SK-N-SH (cell line): ENCODE data around the gene BAIAP2L2. TPM values are rescaled to one million over a fixed set of nuclear protein-coding genes. Genes with fewer than 3 reads are reported as not detected.

Source experiments
- CTCF ChIA-PET: fragments of 300-600, 350-600 bp; formaldehyde crosslinking; extraction: SDS; loops from one replicate; lab custom pipeline; 2021; lab: Yijun Ruan, JAX
- POLR2A ChIA-PET: fragments of 350-600 bp; sonication (Branson Sonifier 250); formaldehyde crosslinking; extraction: SDS; loops from one replicate; lab custom pipeline; 2020; ENCODE audit warnings: antibody characterized with exemption, inconsistent platforms; lab: Yijun Ruan, JAX
- DNase-seq: peaks from one replicate; pipeline ENCODE4 v3.0.0; 2012
- H2AFZ ChIP-seq: fragments of 200-600 bp; sonication (generic); 2 replicates; pipeline ENCODE4 v1.8.1; 2016; ENCODE audit warnings: antibody characterized with exemption, mild to moderate bottlenecking, low read depth
- H3F3A ChIP-seq: fragments of 200-600 bp; sonication (generic); replicated peaks from 2 replicates; pipeline ENCODE3; 2016; ENCODE audit warnings: antibody characterized with exemption, mild to moderate bottlenecking; ENCODE audit not compliant: insufficient read depth
- H3K27ac ChIP-seq, 2 experiments: fragments of 200-500 bp in 1 of 2; fragments of 200-600 bp in 1 of 2; sonication (Bioruptor generic) in 1 of 2; sonication (generic), shearing (Covaris generic) in 1 of 2; 2 replicates each; pipeline versions ENCODE4 v1.5.1 to v1.6.1; 2014 to 2016; ENCODE audit warnings: low read depth in 2 of 2, inconsistent platforms in 1 of 2, low read length in 1 of 2, mild to moderate bottlenecking in 1 of 2, mixed read lengths in 1 of 2
- H3K27me3 ChIP-seq: fragments of 200-600 bp; sonication (generic), shearing (Covaris generic); 2 replicates; pipeline ENCODE4 v1.6.1; 2016; ENCODE audit warnings: mixed run types; ENCODE audit not compliant: insufficient read depth
- H3K36me3 ChIP-seq, 2 experiments: fragments of 200-500 bp in 1 of 2; fragments of 200-600 bp in 1 of 2; sonication (Bioruptor generic) in 1 of 2; sonication (generic) in 1 of 2; replicated peaks in 1 of 2; 2 replicates each; pipeline versions ENCODE3 to v1.5.1; 2014 to 2016; ENCODE audit warnings: low read length in 1 of 2, mild to moderate bottlenecking in 1 of 2; ENCODE audit not compliant: insufficient read depth in 2 of 2, control insufficient read depth in 1 of 2
- H3K4me1 ChIP-seq, 2 experiments: fragments of 200-500 bp in 1 of 2; fragments of 200-600 bp in 1 of 2; sonication (Bioruptor generic) in 1 of 2; sonication (generic), shearing (Covaris generic) in 1 of 2; 2 replicates each; pipeline versions ENCODE4 v1.5.1 to v1.6.1; 2014 to 2016; ENCODE audit warnings: low read depth in 1 of 2, low read length in 1 of 2, mixed run types in 1 of 2; ENCODE audit not compliant: insufficient read depth in 2 of 2, control insufficient read depth in 1 of 2
- H3K4me2 ChIP-seq: fragments of 200-600 bp; sonication (generic), shearing (Covaris generic); 2 replicates; pipeline ENCODE4 v1.6.1; 2017; ENCODE audit warnings: mixed run types
- H3K4me3 ChIP-seq, 2 experiments: fragments of 200-500 bp in 1 of 2; fragments of 200-600 bp in 1 of 2; sonication (Bioruptor generic) in 1 of 2; sonication (generic), shearing (Covaris generic) in 1 of 2; 2 replicates each; pipeline versions ENCODE4 v1.5.1 to v1.8.1; 2014 to 2016; ENCODE audit warnings: low read depth in 2 of 2, inconsistent platforms in 1 of 2, low read length in 1 of 2, mild to moderate bottlenecking in 1 of 2, mixed read lengths in 1 of 2, moderate library complexity in 1 of 2
- H3K79me2 ChIP-seq: fragments of 200-600 bp; sonication (generic); 2 replicates; pipeline ENCODE4 v1.8.1; 2017; ENCODE audit warnings: mild to moderate bottlenecking; ENCODE audit not compliant: insufficient read depth
- H3K9ac ChIP-seq: fragments of 200-600 bp; sonication (generic); 2 replicates; pipeline ENCODE4 v1.6.1; 2017; ENCODE audit warnings: mixed run types
- H3K9me2 ChIP-seq: fragments of 200-600 bp; sonication (generic); 2 replicates; pipeline ENCODE4 v1.6.1; 2017; ENCODE audit warnings: mixed run types
- H3K9me3 ChIP-seq: fragments of 200-600 bp; sonication (generic); 2 replicates; pipeline ENCODE4 v1.6.1; 2017; ENCODE audit warnings: mixed run types, mild to moderate bottlenecking, moderate library complexity
- H4K20me1 ChIP-seq: fragments of 200-600 bp; sonication (generic); 2 replicates; pipeline ENCODE4 v1.6.1; 2017; ENCODE audit warnings: mild to moderate bottlenecking, mixed run types; ENCODE audit not compliant: insufficient read depth
- CHD2 ChIP-seq: fragments of 150-350 bp; IDR thresholded peaks from 2 replicates; pipeline ENCODE4 v1.6.1; 2018; ENCODE audit warnings: low read length; ENCODE audit not compliant: partially characterized antibody
- EP300 ChIP-seq, 2 experiments: IDR thresholded peaks; 2 replicates each; pipeline versions ENCODE4 v1.4.0 to v1.6.1; 2012; ENCODE audit warnings: borderline replicate concordance in 1 of 2, low read depth in 1 of 2, low read length in 1 of 2
- EZH2phosphoT487 ChIP-seq: fragments of 200-600 bp; sonication (generic); IDR thresholded peaks from 2 replicates; pipeline ENCODE4 v1.6.1; 2017; ENCODE audit warnings: low read depth, mixed run types, mild to moderate bottlenecking, antibody characterized with exemption, moderate library complexity, borderline replicate concordance
- FOSL2 ChIP-seq: IDR thresholded peaks from 2 replicates; pipeline ENCODE4 v1.4.0; 2012; ENCODE audit warnings: low read depth, mild to moderate bottlenecking, moderate library complexity, borderline replicate concordance
- FOXJ3 ChIP-seq: sonication (generic); formaldehyde crosslinking; IDR thresholded peaks from 2 replicates; pipeline ENCODE4 v1.5.1; 2020; ENCODE audit warnings: mild to moderate bottlenecking, missing genetic modification reagents
- MEF2A ChIP-seq: IDR thresholded peaks from 2 replicates; pipeline ENCODE4 v1.4.0; 2012; ENCODE audit warnings: low read depth, borderline replicate concordance
- NFIC ChIP-seq: IDR thresholded peaks from 2 replicates; pipeline ENCODE4 v1.4.0; 2012; ENCODE audit warnings: borderline replicate concordance
- POLR2AphosphoS5 ChIP-seq: IDR thresholded peaks from 2 replicates; pipeline ENCODE4 v1.6.1; 2012; ENCODE audit warnings: low read depth, low read length
- RFX5 ChIP-seq: IDR thresholded peaks from 2 replicates; pipeline ENCODE4 v1.6.1; 2012; ENCODE audit warnings: mild to moderate bottlenecking, improper control_type of control experiment, low read length
- RXRA ChIP-seq: IDR thresholded peaks from 2 replicates; pipeline ENCODE4 v1.4.0; 2012; ENCODE audit warnings: low read depth, mild to moderate bottlenecking, borderline replicate concordance
- SIN3A ChIP-seq: IDR thresholded peaks from 2 replicates; pipeline ENCODE4 v1.6.1; 2012; ENCODE audit warnings: low read depth, mild to moderate bottlenecking, low read length, moderate library complexity, borderline replicate concordance
- TAF1 ChIP-seq: IDR thresholded peaks from 2 replicates; pipeline ENCODE4 v1.6.1; 2012; ENCODE audit warnings: low read depth, mild to moderate bottlenecking, low read length, moderate library complexity, borderline replicate concordance
- WGBS: methylation state at CpG from one replicate; pipeline ENCODE4 v1.1.6; 2017; ENCODE audit warnings: low lambda C conversion rate; 5-methylcytosine and 5-hydroxymethylcytosine counted together
- polyA plus RNA-seq, 3 experiments: library from polyadenylated mRNA; depleted of rRNA; stranded (reverse); fragments of >200 nt; gene quantifications; 2 replicates each; pipeline ENCODE4 v1.2.3, GENCODE V29; 2012
- TF ChIP-seq, protein P1 (sequence below): IDR thresholded peaks from 2 replicates; pipeline ENCODE4 v1.4.0; 2012; ENCODE audit warnings: low read depth

The BAIAP2L2 gene
- polyA plus RNA-seq, 1 of the 3 experiments (the other 2 are of a cell fraction) = 0.16 TPM

DNA sequence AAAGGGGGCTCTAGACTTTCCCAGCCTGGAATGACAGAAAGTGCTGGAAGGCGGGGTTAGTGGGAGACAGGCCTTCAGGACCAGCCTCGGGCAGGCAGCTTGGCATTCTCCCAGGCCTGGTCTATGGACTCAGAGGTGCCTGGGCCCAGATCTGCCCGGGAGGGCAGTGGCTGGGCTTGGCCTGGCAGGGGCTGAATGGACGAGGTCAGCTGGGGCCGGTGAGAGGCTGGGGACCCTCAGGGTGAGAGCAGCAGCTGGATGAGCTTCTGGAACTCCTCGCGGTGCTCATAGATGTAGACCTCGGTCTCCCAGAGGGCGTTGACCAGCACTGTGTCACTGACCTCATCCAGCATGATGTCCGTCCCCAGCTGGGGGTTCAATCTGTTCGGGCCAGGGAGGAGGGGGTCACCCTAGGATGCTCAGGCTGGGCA, 1.5 kb upstream of the BAIAP2L2 start:
- Histone ChIP-seq H3K27ac (no peak overlapping the region), H2AFZ (no peak overlapping the region), H3K27me3 (no peaks in the 10 kb centered on the region), H3K4me3 (no peak overlapping the region), H3K4me1 (no peaks in the 10 kb centered on the region; a peak in 1 of 4 replicates), H3K36me3 (no peaks in the 10 kb centered on the region), H3K4me2 (no peak overlapping the region), H3K9ac (no peak overlapping the region), H4K20me1 (no peaks in the 10 kb centered on the region), H3K9me2 (no peaks in the 10 kb centered on the region), H3K79me2 (no peaks in the 10 kb centered on the region), H3F3A (no peaks in the 10 kb centered on the region), H3K9me3 (no peaks in the 10 kb centered on the region)
- no peak for TF ChIP-seq MEF2A
- no peak for TF ChIP-seq NFIC
- TF ChIP-seq RFX5 = no peak
- TF ChIP-seq FOXJ3 (CRISPR knock-in tag) = no peak
- TF ChIP-seq TAF1 = no peak
- no peak for TF ChIP-seq EP300 (IDR thresholded peaks at IDR 0.05; ENCODE audit: borderline replicate concordance in 1 of 2, low read depth in 1 of 2, low read length in 1 of 2)
- no peak for TF ChIP-seq EZH2phosphoT487
- no peak for TF ChIP-seq CHD2
- TF ChIP-seq, protein P1, sequence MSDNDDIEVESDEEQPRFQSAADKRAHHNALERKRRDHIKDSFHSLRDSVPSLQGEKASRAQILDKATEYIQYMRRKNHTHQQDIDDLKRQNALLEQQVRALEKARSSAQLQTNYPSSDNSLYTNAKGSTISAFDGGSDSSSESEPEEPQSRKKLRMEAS = no peak
- no peak for TF ChIP-seq RXRA
- no peak for TF ChIP-seq FOSL2
- no peak for TF ChIP-seq SIN3A
- CTCF ChIA-PET = no interaction called here
- DNase-seq = no peak
- 67% methylated on average over 2 of the region's 11 CpGs for WGBS
- POLR2A ChIA-PET = interaction anchor here (1.0 kb wide), 1 partner anchor 53 kb away, joined by 3 read pairs; no protein-coding TSS in a partner anchor

DNA sequence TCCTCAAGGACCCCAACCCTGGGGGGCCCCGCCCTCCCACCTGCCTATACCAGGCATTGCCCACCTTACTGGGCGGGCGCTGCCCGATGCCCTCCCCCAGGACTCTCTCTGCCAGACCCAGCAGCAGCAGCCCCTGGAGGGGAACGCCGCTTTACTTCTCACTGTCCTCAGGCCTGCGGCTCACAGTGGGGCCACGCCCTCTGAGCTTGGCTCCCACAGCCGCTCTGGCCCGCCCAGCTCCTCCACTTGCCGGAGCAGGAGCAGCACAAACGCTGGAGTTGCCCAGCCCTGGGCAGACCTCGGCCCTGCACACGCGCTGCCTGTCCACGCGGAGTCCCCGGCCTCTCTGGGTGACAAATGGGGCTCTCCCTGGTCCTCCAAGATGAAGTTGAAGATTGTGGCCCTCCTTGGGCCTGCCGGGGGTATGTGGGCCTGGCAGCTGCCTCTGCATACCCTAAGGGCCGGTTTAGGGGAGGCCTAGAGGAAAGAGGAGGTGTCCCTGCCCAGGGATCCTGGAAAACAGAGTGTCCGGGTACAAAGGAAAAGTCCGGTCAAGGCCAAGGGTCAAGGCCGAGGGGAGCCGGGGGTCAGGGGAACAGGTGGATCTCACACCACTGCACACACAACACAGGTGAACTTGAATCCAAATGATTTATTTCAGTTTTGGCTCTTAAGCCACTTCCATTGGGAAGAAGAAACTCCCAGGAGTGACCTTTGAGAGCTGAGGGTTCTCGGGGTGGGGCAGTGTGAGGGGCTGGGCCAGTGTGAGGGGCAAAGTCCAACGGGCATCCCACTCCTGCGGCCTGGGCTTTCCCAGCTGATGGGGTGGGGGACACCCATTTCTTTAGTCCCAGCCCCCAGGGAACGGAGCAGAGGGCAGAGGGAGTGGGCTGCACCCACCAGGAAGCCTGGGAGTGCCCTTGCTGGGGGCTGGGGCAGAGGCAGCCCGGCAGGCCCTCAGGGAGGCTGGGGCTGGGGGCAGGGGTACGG, 674 bp upstream of the BAIAP2L2 start:
- Histone ChIP-seq H2AFZ (no peak overlapping the region), H3K9ac (no peak overlapping the region), H3K79me2 (no peaks in the 10 kb centered on the region), H3K27ac (no peak overlapping the region), H3K36me3 (no peaks in the 10 kb centered on the region), H3K4me3 (no peak overlapping the region), H3K9me3 (no peaks in the 10 kb centered on the region), H4K20me1 (no peaks in the 10 kb centered on the region), H3K27me3 (no peaks in the 10 kb centered on the region), H3F3A (no peaks in the 10 kb centered on the region), H3K4me2 (no peak overlapping the region), H3K9me2 (no peaks in the 10 kb centered on the region), H3K4me1 (no peaks in the 10 kb centered on the region; a peak in 1 of 4 replicates)
- POLR2A ChIA-PET = interaction anchor here (1.0 kb wide), 1 partner anchor 54 kb away, joined by 3 read pairs; no protein-coding TSS in a partner anchor
- DNase-seq = no peak
- no peak for TF ChIP-seq FOSL2
- TF ChIP-seq RXRA = no peak
- TF ChIP-seq, protein P1 = no peak
- TF ChIP-seq POLR2AphosphoS5 = no peak
- CTCF ChIA-PET = no interaction called here
- WGBS = 72% methylated on average over 6 of the region's 30 CpGs
